Caco-2 (cell line): Measurements from ENCODE around the gene IL1RAPL1. TPM values are rescaled to one million over a fixed set of nuclear protein-coding genes. Genes with fewer than 3 reads are reported as not detected.

ENCODE experiments used
- BruUV-seq: library from RNA; stranded (reverse); fragments of 400-500 nt; replicated peaks from 2 replicates; lab custom pipeline; 2021; lab: Mats Ljungman, UMichigan
- CTCF ChIA-PET: fragments of 300-600 bp; sonication (Branson Sonifier 250); formaldehyde crosslinking; loops from one replicate; lab custom pipeline; 2022; ENCODE audit warnings: antibody characterized with exemption; lab: Charles Lee
- POLR2A ChIA-PET: fragments of 300-600 bp; sonication (Branson Sonifier 250); formaldehyde crosslinking; loops from one replicate; lab custom pipeline; 2022; ENCODE audit warnings: antibody characterized with exemption; lab: Charles Lee
- DNase-seq, 2 experiments: peaks; one replicate each; pipeline versions ENCODE4 v3.0.0 to v3.0.0-alpha.2; 2020 to 2022
- H3K27me3 ChIP-seq: replicated peaks from 2 replicates; pipeline ENCODE4 v1.6.0; 2011; ENCODE audit warnings: low read length; ENCODE audit not compliant: control insufficient read depth, insufficient read depth
- H3K36me3 ChIP-seq: 2 replicates; pipeline ENCODE4 v1.5.1; 2011; ENCODE audit warnings: low read length; ENCODE audit not compliant: control insufficient read depth, insufficient read depth
- H3K4me1 ChIP-seq: fragments of 250-450 bp; sonication (Bioruptor Pico); 2 replicates; pipeline ENCODE4 v1.5.1; 2020; ENCODE audit warnings: mild to moderate bottlenecking
- H3K4me3 ChIP-seq: 2 replicates; pipeline ENCODE4 v1.5.1; 2011; ENCODE audit warnings: low read depth, mild to moderate bottlenecking, control low read depth, low read length
- H3K9me3 ChIP-seq: fragments of 250-450 bp; sonication (Bioruptor Pico); 2 replicates; pipeline ENCODE4 v1.5.1; 2020; ENCODE audit warnings: mild to moderate bottlenecking, moderate library complexity
- H3K27ac Mint-ChIP-seq: one replicate; pipeline ENCODE4 v1.8.0; 2022; ENCODE audit warnings: mixed read lengths; ENCODE audit not compliant: unreplicated experiment
- H3K27me3 Mint-ChIP-seq: one replicate; pipeline ENCODE4 v1.8.0; 2022; ENCODE audit warnings: mixed read lengths; ENCODE audit not compliant: insufficient read depth, unreplicated experiment
- H3K36me3 Mint-ChIP-seq: one replicate; pipeline ENCODE4 v1.8.0; 2022; ENCODE audit warnings: mild to moderate bottlenecking, mixed read lengths; ENCODE audit not compliant: insufficient read depth, unreplicated experiment
- H3K4me1 Mint-ChIP-seq: one replicate; pipeline ENCODE4 v1.8.0; 2022; ENCODE audit warnings: low read depth, mixed read lengths; ENCODE audit not compliant: unreplicated experiment
- H3K4me3 Mint-ChIP-seq: one replicate; pipeline ENCODE4 v1.8.0; 2022; ENCODE audit warnings: mild to moderate bottlenecking, moderate library complexity, mixed read lengths; ENCODE audit not compliant: unreplicated experiment
- H3K9me3 Mint-ChIP-seq: one replicate; pipeline ENCODE4 v1.8.0; 2022; ENCODE audit warnings: mixed read lengths; ENCODE audit not compliant: unreplicated experiment
- CTCF ChIP-seq, 2 experiments: fragments of 200-600 bp in 1 of 2; IDR thresholded peaks; 1 replicate in 1 of 2; 2 replicates in 1 of 2; pipeline versions ENCODE4 v1.5.1 to v1.8.0; 2011 to 2022; ENCODE audit warnings: antibody characterized with exemption in 1 of 2, control low read depth in 1 of 2, inconsistent platforms in 1 of 2, low read depth in 1 of 2, low read length in 1 of 2, mild to moderate bottlenecking in 1 of 2, moderate library complexity in 1 of 2; ENCODE audit not compliant: insufficient read depth in 1 of 2, severe bottlenecking in 1 of 2, unreplicated experiment in 1 of 2
- intact Hi-C: fragments of 100-400 bp; cut with micrococcal nuclease; formaldehyde crosslinking; loops from one replicate; pipeline ENCODE4 v1.10.0; 2022; ENCODE audit not compliant: unreplicated experiment
- total RNA-seq: library from RNA; stranded (reverse); gene quantifications from 2 replicates; pipeline ENCODE4 v1.2.3, GENCODE V29; 2022

Gene IL1RAPL1
- total RNA-seq, 1 experiment from 2014 or later: not detected

GRCh38 chrX:29798469-29798868 lies 1211.2 kb downstream of the IL1RAPL1 start:
- DNase-seq: no peak
- intact Hi-C loops: no loop called here
- Mint-ChIP-seq H3K27ac (no peak overlapping the region), H3K4me3 (no peak overlapping the region), H3K4me1 (no peaks in the 10 kb centered on the region), H3K27me3 (no peaks in the 10 kb centered on the region), H3K36me3 (no peaks in the 10 kb centered on the region), H3K9me3 (no peaks in the 10 kb centered on the region)
- CTCF ChIA-PET: no interaction called here
- no peaks in the 10 kb centered on the region for H3K9me3 ChIP-seq
- no peaks in the 10 kb centered on the region for H3K4me1 ChIP-seq
- H3K27me3 ChIP-seq: no peaks in the 10 kb centered on the region
- H3K36me3 ChIP-seq: no peaks in the 10 kb centered on the region
- H3K4me3 ChIP-seq: no peak overlapping the region
- POLR2A ChIA-PET: no interaction called here
- BruUV-seq: no TSS peak
- no peak for TF ChIP-seq CTCF (IDR thresholded peaks at IDR 0.05; ENCODE audit: insufficient read depth in 1 of 2, low read depth in 1 of 2, low read length in 1 of 2, severe bottlenecking in 1 of 2, unreplicated experiment in 1 of 2)

- no peaks in the 10 kb centered on the region for H3K9me3 ChIP-seq
- no peaks in the 10 kb centered on the region for H3K4me1 ChIP-seq
- Mint-ChIP-seq H3K27ac (no peak overlapping the region), H3K27me3 (peaks cover 4% of the 10 kb centered on the region), H3K36me3 (no peaks in the 10 kb centered on the region), H3K9me3 (no peaks in the 10 kb centered on the region), H3K4me1 (no peaks in the 10 kb centered on the region), H3K4me3 (no peak overlapping the region)
- no peak for DNase-seq
- H3K27me3 ChIP-seq: no peaks in the 10 kb centered on the region
- no TSS peak for BruUV-seq
- intact Hi-C loops: no loop called here
- no peaks in the 10 kb centered on the region for H3K36me3 ChIP-seq
- no peak overlapping the region for H3K4me3 ChIP-seq
- TF ChIP-seq CTCF (IDR thresholded peaks at IDR 0.05; ENCODE audit: insufficient read depth in 1 of 2, low read depth in 1 of 2, low read length in 1 of 2, severe bottlenecking in 1 of 2, unreplicated experiment in 1 of 2): no peak
- ChIA-PET CTCF (no interaction called here), POLR2A (no interaction called here)
Observed at GRCh38 chrX:29813174-29813573, 1225.9 kb downstream of the IL1RAPL1 start.

- no peak for TF ChIP-seq CTCF (IDR thresholded peaks at IDR 0.05; ENCODE audit: insufficient read depth in 1 of 2, low read depth in 1 of 2, low read length in 1 of 2, severe bottlenecking in 1 of 2, unreplicated experiment in 1 of 2)
- Histone ChIP-seq H3K4me3 (no peak overlapping the region), H3K9me3 (no peaks in the 10 kb centered on the region), H3K4me1 (no peaks in the 10 kb centered on the region), H3K27me3 (no peaks in the 10 kb centered on the region), H3K36me3 (no peaks in the 10 kb centered on the region)
- no peak for DNase-seq
- ChIA-PET POLR2A (no interaction called here), CTCF (no interaction called here)
- Mint-ChIP-seq H3K9me3 (no peaks in the 10 kb centered on the region), H3K27ac (no peak overlapping the region), H3K4me1 (no peaks in the 10 kb centered on the region), H3K4me3 (no peak overlapping the region), H3K36me3 (no peaks in the 10 kb centered on the region), H3K27me3 (no peaks in the 10 kb centered on the region)
- intact Hi-C loops: no loop called here
- no TSS peak for BruUV-seq
Observed at GRCh38 chrX:29824176-29824906, 1237.1 kb downstream of the IL1RAPL1 start.
